HG02610 (cell line): ENCODE data around the gene THRA.

Source experiments
- ATAC-seq: cut with Tn5 transposase; IDR thresholded peaks from one replicate; pipeline ENCODE4 v1.9.1; 2021; ENCODE audit warnings: mild to moderate bottlenecking, moderate library complexity; ENCODE audit not compliant: unreplicated experiment

THRA gene

DNA sequence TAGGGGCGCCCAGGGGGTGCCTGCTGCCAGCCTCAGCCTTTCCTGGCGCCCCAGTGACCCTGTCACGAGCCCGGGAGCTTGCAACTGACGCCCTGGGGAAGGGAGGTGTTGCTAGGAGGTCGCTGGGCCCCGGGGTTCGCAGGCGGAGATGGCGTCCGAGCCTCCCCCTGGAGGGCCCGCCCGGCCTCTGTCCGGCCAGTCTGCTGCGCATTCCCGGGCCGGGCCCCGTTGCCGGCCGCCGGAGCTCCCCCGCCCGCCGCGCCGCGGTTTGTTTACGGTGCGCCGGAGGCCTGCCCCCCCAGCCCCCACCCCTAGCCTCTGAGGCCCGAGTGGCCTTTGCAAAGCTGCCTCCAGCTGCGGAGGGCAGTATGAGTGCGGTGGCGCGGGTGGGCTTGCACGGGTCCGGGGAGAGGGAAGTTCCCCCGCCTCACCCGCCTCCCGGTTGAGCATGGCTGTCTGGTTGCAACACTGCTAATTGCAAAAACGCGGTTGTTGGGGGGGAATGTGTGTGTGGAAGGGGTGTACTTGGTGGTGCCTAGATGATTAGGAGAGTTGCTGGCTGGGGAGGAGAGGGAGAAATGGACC is 514 bp downstream of the THRA start:
- ATAC-seq = no peak

DNA sequence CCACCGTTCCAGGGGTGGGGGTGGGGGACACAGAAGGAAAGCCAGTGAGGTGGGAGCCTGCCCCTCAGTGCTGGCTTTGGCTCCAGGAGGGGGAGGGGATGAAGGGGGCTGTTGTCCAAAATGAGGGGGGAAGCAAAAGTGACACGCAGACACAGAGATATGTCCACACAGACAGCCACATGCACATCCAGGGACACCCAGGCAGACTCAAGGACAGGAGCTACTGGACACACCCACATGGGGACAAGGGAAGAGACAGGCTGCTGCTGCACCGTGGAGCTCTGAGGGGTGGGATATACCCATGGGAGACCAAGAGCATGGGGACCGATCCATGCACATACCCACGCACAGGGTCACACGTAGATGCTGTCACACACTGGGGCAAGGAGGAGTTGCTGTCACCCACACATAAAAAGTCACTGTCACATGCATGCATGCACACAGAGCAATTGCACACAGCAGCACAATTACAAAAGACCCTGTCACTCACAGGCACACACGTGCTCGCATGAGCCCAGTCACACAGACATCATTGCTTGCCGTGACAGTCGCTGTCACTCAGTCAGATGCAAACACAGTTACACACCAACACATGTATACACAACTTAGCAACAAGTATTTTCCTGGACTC is 1.3 kb downstream of the THRA start:
- no peak for ATAC-seq

- ATAC-seq = no peak
Measured at GRCh38 chr17:40064971-40065768, 2.4 kb downstream of the THRA start.

DNA sequence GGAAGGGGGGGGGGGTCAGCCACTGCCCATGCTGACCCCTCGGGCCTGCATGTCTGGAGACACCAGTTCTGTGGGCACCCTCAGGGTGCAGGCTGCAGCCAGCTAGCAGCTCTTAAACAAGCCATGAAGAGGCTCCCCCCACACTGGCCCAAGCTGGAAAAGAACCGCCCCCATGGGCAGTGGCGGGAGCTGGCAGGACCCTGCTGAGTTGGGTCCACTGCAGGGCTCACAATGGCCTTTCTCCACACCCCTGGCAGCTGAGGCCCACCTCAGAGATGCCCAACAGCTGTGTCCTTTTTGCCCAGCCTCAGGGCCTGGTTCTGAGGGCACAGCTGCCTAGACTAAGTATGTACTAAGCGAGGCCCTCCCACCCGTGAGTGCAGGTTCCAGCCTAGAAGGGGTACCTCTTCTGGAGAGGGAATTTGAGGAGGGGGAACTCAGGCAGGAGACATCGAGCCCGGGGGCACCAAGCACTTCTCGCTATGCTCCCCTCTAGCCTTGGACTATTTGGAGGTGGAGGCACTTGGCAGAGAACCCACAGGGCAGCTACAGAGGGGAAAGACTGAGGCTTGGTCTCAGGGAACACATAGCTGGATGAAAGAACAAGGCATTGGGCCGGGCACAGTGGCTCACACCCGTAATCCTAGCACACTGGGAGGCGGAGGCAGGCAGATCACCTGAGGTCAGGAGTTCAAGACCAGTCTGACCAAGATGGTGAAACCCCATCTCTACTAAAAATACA is 3.2 kb downstream of the THRA start:
- ATAC-seq = no peak

DNA sequence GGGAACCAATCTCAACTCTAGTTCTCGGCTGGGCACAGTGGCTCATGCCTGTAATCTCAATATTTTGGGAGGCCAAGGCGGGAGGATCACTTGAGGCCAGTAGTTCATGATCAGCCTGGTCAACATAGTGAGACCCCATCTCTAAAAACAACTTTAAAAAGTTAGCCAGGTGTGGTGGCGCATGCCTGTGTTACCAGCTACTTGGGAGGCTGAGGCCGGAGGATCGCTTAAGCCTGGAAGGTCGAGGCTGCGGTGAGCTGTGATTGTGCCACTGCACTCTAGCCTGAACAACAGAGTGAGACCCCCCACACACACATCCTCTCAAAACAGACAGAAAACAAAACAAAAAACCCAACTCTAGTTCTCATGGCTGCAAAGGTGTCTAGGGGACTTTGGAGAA is 4.9 kb downstream of the THRA start:
- no peak for ATAC-seq

DNA sequence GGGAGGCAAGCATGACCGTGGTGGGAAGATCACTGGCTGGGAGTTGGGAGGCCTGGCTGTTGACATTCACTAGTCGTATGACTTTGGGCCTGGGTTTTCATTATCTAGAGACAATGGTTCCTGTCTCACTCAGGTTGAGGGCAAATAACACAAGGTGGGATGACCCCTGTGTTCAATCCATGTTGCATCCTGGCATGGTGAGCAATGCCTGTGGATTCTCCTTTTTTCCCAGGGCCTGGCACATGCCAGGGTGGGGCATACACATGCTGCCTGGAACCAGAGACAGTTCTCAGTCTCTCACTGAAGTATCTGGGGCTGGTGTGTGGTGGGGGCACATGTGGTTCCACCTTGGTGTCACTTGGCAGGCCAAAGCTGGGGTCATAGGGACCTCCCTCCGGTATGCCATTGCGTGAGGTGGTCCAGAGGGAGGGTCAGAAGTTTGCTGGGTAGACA is 5.4 kb downstream of the THRA start:
- no peak for ATAC-seq

DNA sequence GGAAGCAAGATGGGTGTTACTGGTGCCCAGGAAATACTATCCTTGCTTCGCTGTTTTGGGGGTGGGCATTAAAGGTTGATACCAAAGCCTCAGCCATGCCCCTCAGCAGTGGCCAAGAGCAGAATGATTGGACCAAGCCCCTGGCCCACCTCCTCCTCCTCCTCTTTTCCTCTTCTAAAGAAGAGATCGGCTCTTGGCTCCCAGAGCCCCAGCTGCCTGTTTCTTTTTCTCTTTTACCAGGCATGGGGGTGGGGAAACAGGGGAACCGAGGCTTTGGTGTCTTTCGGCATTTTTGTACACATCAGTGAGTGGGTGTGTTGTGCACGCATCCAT is 5.8 kb downstream of the THRA start:
- ATAC-seq = no peak

- ATAC-seq = no peak
Measured at GRCh38 chr17:40068917-40069750, 6.4 kb downstream of the THRA start.

DNA sequence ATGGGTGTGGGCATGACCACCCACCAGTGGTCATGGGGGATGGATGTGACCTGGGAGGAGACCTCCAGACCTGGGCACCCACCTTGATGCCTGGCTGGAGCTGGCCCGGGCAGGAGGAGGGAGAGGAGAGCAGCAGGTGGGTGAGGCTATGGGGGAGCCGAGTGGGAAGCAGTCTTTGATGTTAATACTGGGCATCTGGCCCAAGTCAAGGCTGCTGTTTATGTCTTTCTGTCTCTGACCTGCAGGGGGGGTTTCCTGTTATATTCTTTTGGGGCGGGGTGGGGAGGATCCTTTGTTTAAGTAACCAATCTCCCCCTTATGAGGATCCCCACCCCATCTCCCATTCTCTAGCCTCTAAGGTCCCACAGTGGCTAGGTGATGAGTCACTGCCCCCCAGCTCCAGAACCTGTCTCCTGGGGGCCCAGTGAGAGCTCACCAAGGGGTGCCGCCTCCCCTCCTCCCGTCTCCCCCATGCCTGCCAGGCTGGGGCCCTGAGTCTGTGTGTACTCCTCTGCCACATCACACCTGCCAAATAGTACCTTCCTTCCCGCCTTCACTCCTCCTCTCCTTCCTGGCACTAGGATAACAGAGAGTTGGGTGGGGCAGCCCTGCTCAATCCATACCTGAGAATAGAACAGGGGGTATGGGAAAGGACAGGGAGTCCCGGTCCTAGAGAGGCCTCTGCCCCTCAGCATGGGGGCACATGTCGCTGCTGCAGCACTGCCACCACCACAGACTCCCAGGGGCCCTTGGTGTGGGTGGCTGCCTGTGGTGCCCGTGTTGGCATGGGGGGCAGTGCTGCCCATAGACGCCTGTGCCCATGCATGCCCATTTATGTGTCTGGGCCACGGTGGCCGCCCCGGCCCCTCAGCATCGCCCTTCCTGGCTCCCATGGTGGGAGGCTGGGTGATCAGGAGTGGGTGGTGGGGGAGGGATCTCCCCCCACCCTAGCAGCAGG is 7.3 kb downstream of the THRA start:
- no peak for ATAC-seq

DNA sequence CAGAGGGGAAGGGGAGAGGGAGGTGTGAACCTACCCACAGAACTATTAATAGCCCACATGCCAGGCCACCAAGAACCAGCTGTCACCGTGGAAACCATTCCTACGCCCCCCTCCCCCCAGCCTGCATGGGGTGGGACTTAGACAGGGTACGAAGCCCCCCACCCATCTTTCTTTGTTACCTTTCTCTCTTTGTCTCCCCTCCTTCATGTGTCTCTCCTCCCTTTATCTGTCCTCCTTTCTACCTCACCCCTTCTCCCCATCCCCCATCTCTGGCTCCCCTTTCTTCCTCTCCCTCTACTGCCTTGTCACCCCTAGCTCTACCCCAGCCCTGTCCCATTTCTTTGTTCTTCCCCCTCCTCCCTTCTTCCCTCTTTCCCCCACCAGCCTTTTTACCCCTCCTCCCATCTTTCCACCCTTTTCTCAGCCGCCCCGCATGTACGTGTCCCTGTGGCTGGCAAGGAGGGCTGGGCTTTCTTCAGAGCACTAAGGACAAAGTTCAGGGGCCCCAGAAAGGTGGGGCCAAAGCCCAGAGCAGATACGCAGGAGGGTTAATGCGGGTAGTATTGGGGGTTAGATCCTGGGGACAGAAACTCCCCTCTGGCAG is 8.0 kb downstream of the THRA start:
- no peak for ATAC-seq

DNA sequence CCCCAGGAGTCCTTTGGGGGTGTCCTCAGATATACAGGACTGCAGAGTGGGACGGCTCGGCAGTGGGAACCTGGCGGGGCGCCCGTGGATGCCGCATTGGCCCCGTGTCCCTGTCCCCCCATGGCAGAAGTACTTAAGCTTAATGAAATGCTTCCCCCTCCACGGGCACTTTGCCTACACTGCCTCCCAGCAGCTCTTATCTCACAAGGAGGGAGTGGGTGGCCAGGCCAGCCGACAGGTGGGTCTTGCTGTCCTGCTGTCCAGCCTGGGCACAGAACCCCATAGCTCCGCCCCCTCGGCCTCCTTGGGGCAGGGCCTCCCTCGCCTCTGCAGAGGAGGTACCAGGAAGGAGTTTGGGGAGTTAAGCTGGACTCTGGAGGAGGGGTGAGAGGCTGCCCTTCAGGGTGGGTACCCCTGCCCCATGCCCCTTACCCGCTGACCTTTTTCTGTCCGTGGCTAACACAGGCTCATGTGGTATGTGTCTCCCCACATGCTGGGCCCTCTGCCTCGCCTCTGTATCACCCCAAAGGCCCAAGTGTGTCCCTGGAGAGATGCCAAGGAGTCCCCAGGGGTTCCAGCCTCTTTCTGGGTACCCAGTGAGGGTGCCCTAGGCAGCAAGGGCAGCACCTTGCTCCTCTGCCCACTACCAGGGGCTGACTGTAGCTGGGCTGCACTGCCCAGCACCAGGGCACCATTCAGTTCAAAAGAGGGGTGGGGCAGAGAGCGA is 8.7 kb downstream of the THRA start:
- no peak for ATAC-seq

DNA sequence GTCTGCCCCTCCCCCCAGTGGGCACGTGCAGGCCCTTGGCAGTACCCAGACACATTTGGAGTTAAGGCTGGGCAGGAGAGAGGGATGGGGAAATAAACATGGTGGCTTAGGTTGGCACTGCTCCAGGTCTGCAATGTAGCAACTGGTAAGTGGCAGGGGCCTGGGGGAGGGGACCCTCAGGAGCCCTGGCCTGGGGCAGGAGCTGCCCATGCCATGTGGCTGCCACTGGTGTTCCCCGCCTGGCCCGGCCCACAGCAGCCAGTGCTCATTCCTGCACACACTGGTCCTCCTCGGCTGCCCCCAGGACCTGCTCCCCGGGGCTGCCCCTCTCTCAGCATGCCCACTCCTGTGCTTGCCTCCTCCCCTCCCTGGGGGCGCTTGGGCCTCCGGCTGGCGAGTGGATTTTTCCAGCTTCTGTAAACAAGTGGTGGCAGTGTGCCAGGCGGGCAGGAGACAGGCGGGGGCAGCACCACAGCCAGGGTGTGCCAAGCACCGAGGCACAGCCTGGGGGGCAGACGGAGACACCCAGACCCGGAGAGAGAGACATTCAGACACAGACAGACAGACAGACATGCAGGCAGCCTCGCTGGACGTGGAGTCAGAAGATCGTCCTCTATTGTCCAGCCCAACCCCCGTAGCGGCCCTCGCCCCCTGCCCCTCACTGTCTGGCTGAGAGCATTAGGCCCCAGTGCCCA is 9.4 kb downstream of the THRA start:
- ATAC-seq = no peak

DNA sequence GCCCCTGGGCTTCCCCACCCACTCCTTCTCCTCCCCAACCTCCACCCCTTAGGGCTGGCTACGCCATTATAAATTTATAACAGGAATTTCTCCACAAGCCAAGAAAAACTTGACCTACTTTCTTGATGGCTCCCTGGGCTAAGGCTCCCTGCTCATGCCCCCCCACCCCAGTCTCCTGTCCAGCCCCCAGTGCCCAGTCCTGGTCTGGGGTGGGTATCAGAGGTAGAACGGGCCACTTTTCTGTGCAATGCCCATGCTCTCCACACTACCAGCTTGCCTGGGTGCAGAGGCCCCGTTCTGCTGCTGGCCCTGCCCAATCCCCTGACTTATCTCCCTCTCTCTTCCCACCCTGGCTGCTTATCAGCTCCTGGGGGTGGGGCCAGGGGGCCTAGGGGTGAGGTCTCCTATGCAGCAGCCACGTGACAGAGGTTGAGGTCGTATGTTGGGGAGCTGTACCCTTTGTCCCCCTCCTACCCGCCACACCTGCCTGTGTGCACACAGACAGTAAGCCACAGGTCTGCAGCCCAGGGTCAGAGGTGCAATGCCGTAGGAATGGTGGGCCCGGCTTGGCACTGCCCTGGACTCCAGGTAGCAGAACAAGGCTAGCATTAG is 10.1 kb downstream of the THRA start:
- no peak for ATAC-seq

DNA sequence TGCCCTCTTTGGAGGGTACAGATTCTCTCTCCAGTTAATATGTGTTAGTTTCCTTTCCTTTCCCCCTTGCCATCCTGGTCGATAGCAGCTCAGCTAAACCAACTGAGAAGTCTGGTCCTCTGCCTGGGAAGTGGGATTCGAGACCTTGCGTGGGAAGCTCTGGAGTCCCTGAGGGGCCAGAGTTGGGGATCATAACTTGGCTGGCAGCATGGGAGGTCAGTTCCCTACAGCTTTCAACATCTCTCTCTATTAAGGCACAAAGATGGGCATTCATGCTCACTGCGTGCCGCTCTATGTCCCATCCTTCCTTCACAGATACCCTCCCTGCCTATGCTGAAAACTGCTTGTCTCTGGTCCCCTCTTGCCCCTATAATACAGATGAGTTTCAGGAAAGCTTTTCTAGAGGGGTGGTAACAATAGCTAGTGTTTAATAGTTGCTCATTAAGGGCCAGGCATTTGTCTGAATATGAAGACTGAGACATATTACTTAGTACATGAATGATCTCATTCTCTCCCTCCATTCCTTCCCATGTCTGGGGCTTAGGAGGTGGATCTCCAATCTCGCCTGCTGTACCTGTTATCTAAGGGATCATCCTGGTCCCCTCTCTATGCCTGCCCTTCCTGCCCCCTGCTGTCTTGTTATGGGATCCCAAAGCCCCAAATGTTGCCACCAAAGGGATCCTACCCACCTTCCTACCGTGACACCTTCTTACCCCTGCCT is 10.8 kb downstream of the THRA start:
- no peak for ATAC-seq

GRCh38 chr17:40074175-40074512 is 11.4 kb downstream of the THRA start:
- no peak for ATAC-seq

GRCh38 chr17:40074871-40075200 is 12.1 kb downstream of the THRA start:
- ATAC-seq = no peak
